Measurements from ENCODE around the gene METTL16. TPM values are rescaled to one million over a fixed set of nuclear protein-coding genes. Genes with fewer than 3 reads are reported as not detected.

METTL16 gene
- total RNA-seq, 1 experiment from 2014 or later, result 37.6 TPM

DNA sequence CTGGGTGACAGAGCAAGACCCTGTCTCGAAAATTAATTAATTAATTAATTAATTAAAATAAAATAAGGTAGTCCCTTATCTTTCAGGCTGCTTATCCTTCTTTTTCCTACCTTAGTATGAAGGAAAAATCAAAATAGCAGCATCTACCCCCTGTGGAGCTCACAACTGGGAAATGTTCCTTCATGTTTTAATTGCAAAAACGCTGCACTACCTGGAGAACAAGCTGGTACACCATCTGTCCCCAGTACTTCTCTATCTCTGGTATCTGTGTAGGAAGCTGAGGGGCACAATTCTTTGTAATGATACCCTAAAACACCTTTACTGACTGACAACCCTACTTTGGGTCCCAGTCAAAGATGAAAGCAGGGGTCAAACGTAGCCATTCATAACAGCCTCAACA is 55.7 kb downstream of the METTL16 start:
- H4K20me1 ChIP-seq (ENCODE audit: insufficient read depth), result no peaks in the 10 kb centered on the region; the same call in 1 of the 2 replicates
- H2AFZ ChIP-seq (ENCODE audit: low read depth, low read length, poor library complexity, severe bottlenecking), result no peak overlapping the region
- H3K4me3 ChIP-seq (replicated peaks in 1 of 2; ENCODE audit: low read depth in 1 of 2, low read length in 2 of 2), result no peak overlapping the region
- DNase-seq (ENCODE audit: low read depth, low spot score) (no peak), ATAC-seq (no peak)
- H3K79me2 ChIP-seq (ENCODE audit: insufficient read depth, low read length), result peaks cover 19% of the 10 kb centered on the region; the same call in 1 of the 2 replicates
- CTCF ChIA-PET, result no interaction called here
- H3K27me3 ChIP-seq (ENCODE audit: insufficient read depth, low read length), result no peaks in the 10 kb centered on the region
- no peak overlapping the region for H3K27ac ChIP-seq (ENCODE audit: low read depth, low read length)
- BruUV-seq (replicated peaks), result no TSS peak
- H3K36me3 ChIP-seq (ENCODE audit: control insufficient read depth in 1 of 2, insufficient read depth in 2 of 2, low read length in 2 of 2), result peaks cover 0 to 4% of the 10 kb centered on the region in 2 experiments; a peak in 1 of 4 replicates
- no peaks in the 10 kb centered on the region for H3K9me2 ChIP-seq (ENCODE audit: insufficient read depth)
- RAD21 ChIA-PET (ENCODE audit: low non-redundant PET in 1 of 2, low total read pairs in 2 of 2, uncharacterized antibody in 2 of 2, unreplicated experiment in 2 of 2), result interaction anchor here (0.6 to 0.8 kb wide), 2 partner anchors 40 to 1292 kb away, joined by 3 to 4 read pairs; no protein-coding TSS in a partner anchor
- H3K9ac ChIP-seq (ENCODE audit: low read length), result no peak overlapping the region
- H3K9me3 ChIP-seq (ENCODE audit: control insufficient read depth in 1 of 2, insufficient read depth in 1 of 2, low read depth in 1 of 2, low read length in 2 of 2), result no peaks in the 10 kb centered on the region
- H3K4me1 ChIP-seq (ENCODE audit: control insufficient read depth in 1 of 2, insufficient read depth in 2 of 2, low read length in 2 of 2), result peaks cover 20 to 27% of the 10 kb centered on the region in 2 experiments
- POLR2A ChIA-PET, result no interaction called here
- no peak for TF ChIP-seq ZFX (IDR thresholded peaks at IDR 0.05)
- TF ChIP-seq ZNF274 (IDR thresholded peaks at IDR 0.05; ENCODE audit: low read depth, low read length), result no peak
- no peak for TF ChIP-seq TCF7L2 (IDR thresholded peaks at IDR 0.05; ENCODE audit: borderline replicate concordance, extremely low read depth, insufficient read depth, insufficient read length)
- TF ChIP-seq FOSL1 (IDR thresholded peaks at IDR 0.05; ENCODE audit: low read depth), result no peak
- TF ChIP-seq, protein P1, sequence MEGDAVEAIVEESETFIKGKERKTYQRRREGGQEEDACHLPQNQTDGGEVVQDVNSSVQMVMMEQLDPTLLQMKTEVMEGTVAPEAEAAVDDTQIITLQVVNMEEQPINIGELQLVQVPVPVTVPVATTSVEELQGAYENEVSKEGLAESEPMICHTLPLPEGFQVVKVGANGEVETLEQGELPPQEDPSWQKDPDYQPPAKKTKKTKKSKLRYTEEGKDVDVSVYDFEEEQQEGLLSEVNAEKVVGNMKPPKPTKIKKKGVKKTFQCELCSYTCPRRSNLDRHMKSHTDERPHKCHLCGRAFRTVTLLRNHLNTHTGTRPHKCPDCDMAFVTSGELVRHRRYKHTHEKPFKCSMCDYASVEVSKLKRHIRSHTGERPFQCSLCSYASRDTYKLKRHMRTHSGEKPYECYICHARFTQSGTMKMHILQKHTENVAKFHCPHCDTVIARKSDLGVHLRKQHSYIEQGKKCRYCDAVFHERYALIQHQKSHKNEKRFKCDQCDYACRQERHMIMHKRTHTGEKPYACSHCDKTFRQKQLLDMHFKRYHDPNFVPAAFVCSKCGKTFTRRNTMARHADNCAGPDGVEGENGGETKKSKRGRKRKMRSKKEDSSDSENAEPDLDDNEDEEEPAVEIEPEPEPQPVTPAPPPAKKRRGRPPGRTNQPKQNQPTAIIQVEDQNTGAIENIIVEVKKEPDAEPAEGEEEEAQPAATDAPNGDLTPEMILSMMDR (IDR thresholded peaks at IDR 0.05 in 2 of 3, conservative IDR thresholded peaks at IDR 0.05 in 1 of 3; ENCODE audit: borderline replicate concordance in 1 of 3, insufficient read depth in 1 of 3, low read depth in 2 of 3, low read length in 2 of 3), result no peak
- no peak for TF ChIP-seq EZH2phosphoT487 (IDR thresholded peaks at IDR 0.05; ENCODE audit: borderline replicate concordance)
- TF ChIP-seq, protein P2, sequence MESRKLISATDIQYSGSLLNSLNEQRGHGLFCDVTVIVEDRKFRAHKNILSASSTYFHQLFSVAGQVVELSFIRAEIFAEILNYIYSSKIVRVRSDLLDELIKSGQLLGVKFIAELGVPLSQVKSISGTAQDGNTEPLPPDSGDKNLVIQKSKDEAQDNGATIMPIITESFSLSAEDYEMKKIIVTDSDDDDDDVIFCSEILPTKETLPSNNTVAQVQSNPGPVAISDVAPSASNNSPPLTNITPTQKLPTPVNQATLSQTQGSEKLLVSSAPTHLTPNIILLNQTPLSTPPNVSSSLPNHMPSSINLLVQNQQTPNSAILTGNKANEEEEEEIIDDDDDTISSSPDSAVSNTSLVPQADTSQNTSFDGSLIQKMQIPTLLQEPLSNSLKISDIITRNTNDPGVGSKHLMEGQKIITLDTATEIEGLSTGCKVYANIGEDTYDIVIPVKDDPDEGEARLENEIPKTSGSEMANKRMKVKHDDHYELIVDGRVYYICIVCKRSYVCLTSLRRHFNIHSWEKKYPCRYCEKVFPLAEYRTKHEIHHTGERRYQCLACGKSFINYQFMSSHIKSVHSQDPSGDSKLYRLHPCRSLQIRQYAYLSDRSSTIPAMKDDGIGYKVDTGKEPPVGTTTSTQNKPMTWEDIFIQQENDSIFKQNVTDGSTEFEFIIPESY (IDR thresholded peaks at IDR 0.05; ENCODE audit: extremely low read depth, insufficient replicate concordance, low read length), result no peak
- no peak for TF ChIP-seq POLR2AphosphoS5 (IDR thresholded peaks at IDR 0.05; ENCODE audit: low read depth, low read length)
- no peak for TF ChIP-seq EGR1 (IDR thresholded peaks at IDR 0.05; ENCODE audit: low read depth)
- TF ChIP-seq SP1 (IDR thresholded peaks at IDR 0.05; ENCODE audit: low read depth), result no peak
- TF ChIP-seq SRF (IDR thresholded peaks at IDR 0.05; ENCODE audit: low read depth), result no peak
- TF ChIP-seq CBX3 (IDR thresholded peaks at IDR 0.05; ENCODE audit: low read depth), result no peak
- no peak for TF ChIP-seq YY1 (IDR thresholded peaks at IDR 0.05; ENCODE audit: extremely low read depth, insufficient replicate concordance, low read depth, low read length)
- no peak for TF ChIP-seq EZH2 (IDR thresholded peaks at IDR 0.05)
- intact Hi-C loops (cut with micrococcal nuclease), result loop anchor here (10.0 kb wide), 1 partner anchor 219 kb away; no protein-coding TSS in a partner anchor
- no peak overlapping the region for H3K4me2 ChIP-seq (ENCODE audit: low read length)

Data from HCT116 (cell line).